ENCODE data around the gene GPC1.

Gene GPC1

DNA sequence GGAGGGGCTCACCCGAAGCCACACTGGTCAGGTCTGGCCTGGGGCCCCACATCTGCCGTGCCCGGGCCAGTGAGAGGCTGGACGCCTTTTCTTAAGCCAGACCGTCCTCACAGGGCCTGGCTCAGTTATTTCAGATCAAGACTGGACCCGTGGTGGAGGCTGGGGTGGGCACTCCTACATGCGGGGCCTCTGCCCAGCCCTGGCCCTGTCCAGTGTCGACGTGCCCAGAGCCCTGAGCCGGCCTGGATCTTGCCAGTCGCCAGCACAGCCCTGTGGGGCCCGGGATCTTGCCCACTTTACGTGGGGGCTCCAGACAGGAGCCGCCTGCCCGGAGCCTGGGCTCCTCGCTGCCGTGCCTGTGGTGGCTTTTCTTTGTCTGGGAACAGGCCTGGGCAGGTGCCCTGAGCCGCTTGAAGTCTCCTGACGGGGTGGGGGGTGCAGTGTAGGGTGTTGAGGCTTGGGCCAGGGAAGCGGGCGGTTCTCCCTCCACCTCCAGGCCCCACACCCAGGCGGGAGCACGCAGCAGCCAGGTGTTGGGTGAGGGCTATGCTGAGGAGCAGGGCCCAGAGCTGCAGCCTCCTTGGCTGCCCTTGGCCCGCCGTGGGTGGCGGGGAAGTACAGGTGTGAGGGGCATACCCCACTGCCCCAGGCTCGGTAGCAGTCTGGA is 6.0 kb downstream of the GPC1 start:
- H3K4me3 ChIP-seq (ENCODE audit: low read depth, low read length), result no peak overlapping the region
- no peaks in the 10 kb centered on the region for H3K36me3 ChIP-seq (ENCODE audit: control insufficient read depth, insufficient read depth, low read length)
- peaks cover 5% of the 10 kb centered on the region; the same call in 1 of the 2 replicates for H3K4me1 ChIP-seq (ENCODE audit: control insufficient read depth, insufficient read depth, low read length)
- H3K9ac ChIP-seq (ENCODE audit: low read depth, low read length), result no peak overlapping the region
- H3K27ac ChIP-seq (ENCODE audit: low read depth, low read length), result no peak overlapping the region
- H3K27me3 ChIP-seq (ENCODE audit: control insufficient read depth, insufficient read depth, low read length), result peaks cover 17% of the 10 kb centered on the region
- no peaks in the 10 kb centered on the region for H3K9me3 ChIP-seq (ENCODE audit: control insufficient read depth, insufficient read depth, low read length)

- no peaks in the 10 kb centered on the region for H3K9me3 ChIP-seq (ENCODE audit: control insufficient read depth, insufficient read depth, low read length)
- H3K27ac ChIP-seq (ENCODE audit: low read depth, low read length), result no peak overlapping the region
- no peak overlapping the region for H3K9ac ChIP-seq (ENCODE audit: low read depth, low read length)
- no peaks in the 10 kb centered on the region for H3K36me3 ChIP-seq (ENCODE audit: control insufficient read depth, insufficient read depth, low read length)
- H3K4me3 ChIP-seq (ENCODE audit: low read depth, low read length), result no peak overlapping the region
- H3K4me1 ChIP-seq (ENCODE audit: control insufficient read depth, insufficient read depth, low read length), result peaks cover 5% of the 10 kb centered on the region; the same call in 1 of the 2 replicates
- H3K27me3 ChIP-seq (ENCODE audit: control insufficient read depth, insufficient read depth, low read length), result peaks cover 12% of the 10 kb centered on the region
These were observed 6.5 kb downstream of the GPC1 start for GRCh38 chr2:240441993-240442411.

GRCh38 chr2:240442891-240443715 is 7.6 kb downstream of the GPC1 start:
- H3K9ac ChIP-seq (ENCODE audit: low read depth, low read length), result no peak overlapping the region
- no peaks in the 10 kb centered on the region for H3K36me3 ChIP-seq (ENCODE audit: control insufficient read depth, insufficient read depth, low read length)
- peaks cover under 1% of the 10 kb centered on the region for H3K27me3 ChIP-seq (ENCODE audit: control insufficient read depth, insufficient read depth, low read length)
- H3K9me3 ChIP-seq (ENCODE audit: control insufficient read depth, insufficient read depth, low read length), result no peaks in the 10 kb centered on the region
- H3K27ac ChIP-seq (ENCODE audit: low read depth, low read length), result no peak overlapping the region
- H3K4me3 ChIP-seq (ENCODE audit: low read depth, low read length), result no peak overlapping the region
- peaks cover under 1% of the 10 kb centered on the region; the same call in 1 of the 2 replicates for H3K4me1 ChIP-seq (ENCODE audit: control insufficient read depth, insufficient read depth, low read length)

GRCh38 chr2:240443891-240444301 is 8.4 kb downstream of the GPC1 start:
- Histone ChIP-seq H3K27ac (ENCODE audit: low read depth, low read length) (no peak overlapping the region), H3K4me3 (ENCODE audit: low read depth, low read length) (no peak overlapping the region), H3K36me3 (ENCODE audit: control insufficient read depth, insufficient read depth, low read length) (no peaks in the 10 kb centered on the region), H3K27me3 (ENCODE audit: control insufficient read depth, insufficient read depth, low read length) (no peaks in the 10 kb centered on the region), H3K9me3 (ENCODE audit: control insufficient read depth, insufficient read depth, low read length) (no peaks in the 10 kb centered on the region), H3K9ac (ENCODE audit: low read depth, low read length) (no peak overlapping the region), H3K4me1 (ENCODE audit: control insufficient read depth, insufficient read depth, low read length) (no peaks in the 10 kb centered on the region)

GRCh38 chr2:240444464-240444863 is 9.0 kb downstream of the GPC1 start:
- Histone ChIP-seq H3K36me3 (ENCODE audit: control insufficient read depth, insufficient read depth, low read length) (no peaks in the 10 kb centered on the region), H3K9ac (ENCODE audit: low read depth, low read length) (no peak overlapping the region), H3K9me3 (ENCODE audit: control insufficient read depth, insufficient read depth, low read length) (no peaks in the 10 kb centered on the region), H3K4me1 (ENCODE audit: control insufficient read depth, insufficient read depth, low read length) (no peaks in the 10 kb centered on the region), H3K27me3 (ENCODE audit: control insufficient read depth, insufficient read depth, low read length) (no peaks in the 10 kb centered on the region), H3K4me3 (ENCODE audit: low read depth, low read length) (no peak overlapping the region), H3K27ac (ENCODE audit: low read depth, low read length) (no peak overlapping the region)

GRCh38 chr2:240445961-240446663 is 10.6 kb downstream of the GPC1 start:
- no peaks in the 10 kb centered on the region for H3K27me3 ChIP-seq (ENCODE audit: control insufficient read depth, insufficient read depth, low read length)
- H3K4me1 ChIP-seq (ENCODE audit: control insufficient read depth, insufficient read depth, low read length), result 0 out of 2 replicates have a peak, but pooled peaks cover 4% of the 10 kb centered on the region
- no peak overlapping the region for H3K4me3 ChIP-seq (ENCODE audit: low read depth, low read length)
- H3K36me3 ChIP-seq (ENCODE audit: control insufficient read depth, insufficient read depth, low read length), result no peaks in the 10 kb centered on the region
- H3K9ac ChIP-seq (ENCODE audit: low read depth, low read length), result no peak overlapping the region
- H3K9me3 ChIP-seq (ENCODE audit: control insufficient read depth, insufficient read depth, low read length), result no peaks in the 10 kb centered on the region
- no peak overlapping the region for H3K27ac ChIP-seq (ENCODE audit: low read depth, low read length)

GRCh38 chr2:240446664-240447175 is 11.3 kb downstream of the GPC1 start:
- Histone ChIP-seq H3K27me3 (ENCODE audit: control insufficient read depth, insufficient read depth, low read length) (peaks cover 3% of the 10 kb centered on the region), H3K4me3 (ENCODE audit: low read depth, low read length) (no peak overlapping the region), H3K9me3 (ENCODE audit: control insufficient read depth, insufficient read depth, low read length) (no peaks in the 10 kb centered on the region), H3K4me1 (ENCODE audit: control insufficient read depth, insufficient read depth, low read length) (0 out of 2 replicates have a peak, but pooled peaks cover 4% of the 10 kb centered on the region), H3K36me3 (ENCODE audit: control insufficient read depth, insufficient read depth, low read length) (no peaks in the 10 kb centered on the region), H3K27ac (ENCODE audit: low read depth, low read length) (no peak overlapping the region), H3K9ac (ENCODE audit: low read depth, low read length) (no peak overlapping the region)

- Histone ChIP-seq H3K27ac (ENCODE audit: low read depth, low read length) (no peak overlapping the region), H3K4me1 (ENCODE audit: control insufficient read depth, insufficient read depth, low read length) (0 out of 2 replicates have a peak, but pooled peaks cover 10% of the 10 kb centered on the region), H3K9ac (ENCODE audit: low read depth, low read length) (no peak overlapping the region), H3K4me3 (ENCODE audit: low read depth, low read length) (no peak overlapping the region), H3K36me3 (ENCODE audit: control insufficient read depth, insufficient read depth, low read length) (no peaks in the 10 kb centered on the region), H3K9me3 (ENCODE audit: control insufficient read depth, insufficient read depth, low read length) (no peaks in the 10 kb centered on the region), H3K27me3 (ENCODE audit: control insufficient read depth, insufficient read depth, low read length) (peaks cover 6% of the 10 kb centered on the region)
These were observed 11.9 kb downstream of the GPC1 start for GRCh38 chr2:240447331-240447730.

DNA sequence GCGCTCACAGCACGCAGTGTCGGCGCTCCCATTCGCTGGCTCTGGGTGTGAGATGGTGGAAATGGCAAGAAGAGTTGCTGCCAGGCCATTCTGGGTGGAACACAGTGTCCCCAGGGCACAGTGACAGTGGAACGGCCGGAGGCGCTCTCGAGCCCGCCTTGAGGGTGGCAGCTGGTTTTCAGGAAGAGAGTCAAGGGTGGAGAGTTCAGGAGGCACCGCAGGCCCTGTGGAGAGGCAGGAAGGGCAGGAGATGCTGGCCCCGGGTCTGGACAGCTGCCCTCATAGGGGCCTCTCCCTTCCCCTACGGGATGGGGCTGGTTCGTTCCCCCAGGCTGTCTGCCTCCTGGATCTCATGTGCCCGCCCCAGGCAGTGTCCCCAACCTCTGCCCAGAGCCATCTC is 12.5 kb downstream of the GPC1 start:
- Histone ChIP-seq H3K4me1 (ENCODE audit: control insufficient read depth, insufficient read depth, low read length) (0 out of 2 replicates have a peak, but pooled peaks cover 10% of the 10 kb centered on the region), H3K27ac (ENCODE audit: low read depth, low read length) (no peak overlapping the region), H3K27me3 (ENCODE audit: control insufficient read depth, insufficient read depth, low read length) (peaks cover 6% of the 10 kb centered on the region), H3K9ac (ENCODE audit: low read depth, low read length) (no peak overlapping the region), H3K9me3 (ENCODE audit: control insufficient read depth, insufficient read depth, low read length) (no peaks in the 10 kb centered on the region), H3K4me3 (ENCODE audit: low read depth, low read length) (no peak overlapping the region), H3K36me3 (ENCODE audit: control insufficient read depth, insufficient read depth, low read length) (no peaks in the 10 kb centered on the region)

DNA sequence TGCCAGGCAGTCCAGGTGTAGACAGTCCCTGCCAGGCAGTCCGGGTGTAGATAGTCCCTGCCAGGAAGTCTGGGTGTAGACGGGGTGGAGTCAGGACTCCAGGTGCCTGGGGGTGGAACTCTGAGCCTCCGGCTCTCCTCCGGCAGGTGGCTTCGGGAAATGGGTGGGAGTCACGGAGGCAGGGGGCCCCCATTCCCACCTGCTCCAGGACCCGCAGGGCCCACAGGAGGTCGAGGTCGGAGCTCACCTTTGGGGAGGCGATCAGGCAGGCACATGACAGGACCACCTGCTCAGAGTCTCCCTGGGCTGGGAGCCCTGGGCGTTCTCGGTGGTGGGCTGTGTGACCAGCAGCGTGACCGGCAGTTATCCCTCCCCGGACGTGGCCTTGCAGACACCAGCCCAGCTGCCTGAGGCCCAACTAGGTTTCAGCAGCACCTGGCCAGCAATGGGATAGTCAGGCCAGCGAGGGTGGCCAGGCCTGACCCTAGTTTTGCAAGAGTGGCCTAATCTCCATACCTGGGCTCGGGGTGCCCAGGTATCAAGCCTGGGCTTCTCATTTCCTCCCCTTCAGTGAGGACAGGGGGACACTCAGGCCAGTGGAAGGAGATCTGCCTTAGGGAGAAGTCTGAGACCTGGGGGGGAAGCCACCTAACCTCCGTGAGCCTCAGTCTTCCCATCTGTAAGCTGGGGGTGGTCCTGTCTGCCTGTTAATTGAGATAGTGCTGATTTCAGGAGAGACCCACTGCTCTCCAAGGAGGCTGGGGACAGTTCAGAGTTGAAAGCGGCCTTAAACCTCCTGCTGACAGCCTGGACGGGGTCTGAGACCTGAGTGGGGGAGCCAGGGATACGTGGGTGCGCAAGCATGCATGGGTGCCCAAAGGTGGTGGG is 13.2 kb downstream of the GPC1 start:
- peaks cover 8% of the 10 kb centered on the region for H3K27me3 ChIP-seq (ENCODE audit: control insufficient read depth, insufficient read depth, low read length)
- no peaks in the 10 kb centered on the region for H3K9me3 ChIP-seq (ENCODE audit: control insufficient read depth, insufficient read depth, low read length)
- H3K9ac ChIP-seq (ENCODE audit: low read depth, low read length), result no peak overlapping the region
- H3K4me1 ChIP-seq (ENCODE audit: control insufficient read depth, insufficient read depth, low read length), result 0 out of 2 replicates have a peak, but pooled peaks cover 10% of the 10 kb centered on the region
- H3K36me3 ChIP-seq (ENCODE audit: control insufficient read depth, insufficient read depth, low read length), result no peaks in the 10 kb centered on the region
- no peak overlapping the region for H3K4me3 ChIP-seq (ENCODE audit: low read depth, low read length)
- H3K27ac ChIP-seq (ENCODE audit: low read depth, low read length), result no peak overlapping the region

Data from HUES48 (cell line).